ENCODE results near the gene BCAP29.

The BCAP29 gene

GRCh38 chr7:107591421-107591820, 11.4 kb downstream of the BCAP29 start:
- Histone ChIP-seq H3K9me3 (ENCODE audit: insufficient read depth, low read length) (no peaks in the 10 kb centered on the region), H3K27ac (ENCODE audit: low read depth, low read length) (no peak overlapping the region), H3F3A (ENCODE audit: insufficient read depth) (no peaks in the 10 kb centered on the region), H3K9ac (ENCODE audit: low read length) (no peak overlapping the region), H4K20me1 (ENCODE audit: low read depth, low read length) (peaks cover 9% of the 10 kb centered on the region; the same call in 1 of the 2 replicates), H3K9me2 (replicated peaks; ENCODE audit: insufficient read depth, low read length) (no peaks in the 10 kb centered on the region), H3K36me3 (ENCODE audit: low read length) (peaks cover 4% of the 10 kb centered on the region; the same call in 1 of the 2 replicates), H3K4me2 (ENCODE audit: low read depth, low read length, poor library complexity, severe bottlenecking) (no peak overlapping the region), H3K4me3 (ENCODE audit: insufficient read depth, low read length, poor library complexity, severe bottlenecking) (no peak overlapping the region), H3K79me2 (ENCODE audit: insufficient read depth, low read length) (no peaks in the 10 kb centered on the region), H3K27me3 (ENCODE audit: low read length) (no peaks in the 10 kb centered on the region), H2AFZ (ENCODE audit: low read depth, low read length, severe bottlenecking) (no peak overlapping the region)
- TF ChIP-seq EZH2phosphoT487 (conservative IDR thresholded peaks at IDR 0.05; ENCODE audit: low read length), result no peak
- TF ChIP-seq, protein P1, sequence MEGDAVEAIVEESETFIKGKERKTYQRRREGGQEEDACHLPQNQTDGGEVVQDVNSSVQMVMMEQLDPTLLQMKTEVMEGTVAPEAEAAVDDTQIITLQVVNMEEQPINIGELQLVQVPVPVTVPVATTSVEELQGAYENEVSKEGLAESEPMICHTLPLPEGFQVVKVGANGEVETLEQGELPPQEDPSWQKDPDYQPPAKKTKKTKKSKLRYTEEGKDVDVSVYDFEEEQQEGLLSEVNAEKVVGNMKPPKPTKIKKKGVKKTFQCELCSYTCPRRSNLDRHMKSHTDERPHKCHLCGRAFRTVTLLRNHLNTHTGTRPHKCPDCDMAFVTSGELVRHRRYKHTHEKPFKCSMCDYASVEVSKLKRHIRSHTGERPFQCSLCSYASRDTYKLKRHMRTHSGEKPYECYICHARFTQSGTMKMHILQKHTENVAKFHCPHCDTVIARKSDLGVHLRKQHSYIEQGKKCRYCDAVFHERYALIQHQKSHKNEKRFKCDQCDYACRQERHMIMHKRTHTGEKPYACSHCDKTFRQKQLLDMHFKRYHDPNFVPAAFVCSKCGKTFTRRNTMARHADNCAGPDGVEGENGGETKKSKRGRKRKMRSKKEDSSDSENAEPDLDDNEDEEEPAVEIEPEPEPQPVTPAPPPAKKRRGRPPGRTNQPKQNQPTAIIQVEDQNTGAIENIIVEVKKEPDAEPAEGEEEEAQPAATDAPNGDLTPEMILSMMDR (IDR thresholded peaks at IDR 0.05; ENCODE audit: insufficient read depth, low read length, poor library complexity, severe bottlenecking), result no peak

GRCh38 chr7:107592361-107593024, 12.4 kb downstream of the BCAP29 start:
- no peaks in the 10 kb centered on the region for H3K27me3 ChIP-seq (ENCODE audit: low read length)
- no peaks in the 10 kb centered on the region; the same call in 1 of the 2 replicates for H3K36me3 ChIP-seq (ENCODE audit: low read length)
- no peak overlapping the region for H3K27ac ChIP-seq (ENCODE audit: low read depth, low read length)
- H4K20me1 ChIP-seq (ENCODE audit: low read depth, low read length), result peaks cover 8% of the 10 kb centered on the region; the same call in 1 of the 2 replicates
- H3F3A ChIP-seq (ENCODE audit: insufficient read depth), result no peaks in the 10 kb centered on the region
- no peak overlapping the region for H2AFZ ChIP-seq (ENCODE audit: low read depth, low read length, severe bottlenecking)
- no peak overlapping the region for H3K9ac ChIP-seq (ENCODE audit: low read length)
- H3K9me2 ChIP-seq (replicated peaks; ENCODE audit: insufficient read depth, low read length), result no peaks in the 10 kb centered on the region
- H3K9me3 ChIP-seq (ENCODE audit: insufficient read depth, low read length), result no peaks in the 10 kb centered on the region
- no peaks in the 10 kb centered on the region for H3K79me2 ChIP-seq (ENCODE audit: insufficient read depth, low read length)
- H3K4me3 ChIP-seq (ENCODE audit: insufficient read depth, low read length, poor library complexity, severe bottlenecking), result no peak overlapping the region
- TF ChIP-seq EZH2phosphoT487 (conservative IDR thresholded peaks at IDR 0.05; ENCODE audit: low read length), result no peak
- TF ChIP-seq, protein P1 (IDR thresholded peaks at IDR 0.05; ENCODE audit: insufficient read depth, low read length, poor library complexity, severe bottlenecking), result no peak
- no peak overlapping the region for H3K4me2 ChIP-seq (ENCODE audit: low read depth, low read length, poor library complexity, severe bottlenecking)

- Histone ChIP-seq H3F3A (ENCODE audit: insufficient read depth) (no peaks in the 10 kb centered on the region), H3K9ac (ENCODE audit: low read length) (no peak overlapping the region), H3K4me3 (ENCODE audit: insufficient read depth, low read length, poor library complexity, severe bottlenecking) (no peak overlapping the region), H3K36me3 (ENCODE audit: low read length) (peaks cover 3% of the 10 kb centered on the region; the same call in 1 of the 2 replicates), H3K27me3 (ENCODE audit: low read length) (no peaks in the 10 kb centered on the region), H3K9me2 (replicated peaks; ENCODE audit: insufficient read depth, low read length) (no peaks in the 10 kb centered on the region), H3K9me3 (ENCODE audit: insufficient read depth, low read length) (no peaks in the 10 kb centered on the region), H3K27ac (ENCODE audit: low read depth, low read length) (no peak overlapping the region), H2AFZ (ENCODE audit: low read depth, low read length, severe bottlenecking) (no peak overlapping the region), H4K20me1 (ENCODE audit: low read depth, low read length) (0 out of 2 replicates have a peak, but pooled peaks cover 3% of the 10 kb centered on the region), H3K79me2 (ENCODE audit: insufficient read depth, low read length) (no peaks in the 10 kb centered on the region), H3K4me2 (ENCODE audit: low read depth, low read length, poor library complexity, severe bottlenecking) (no peak overlapping the region)
- no peak for TF ChIP-seq EZH2phosphoT487 (conservative IDR thresholded peaks at IDR 0.05; ENCODE audit: low read length)
- TF ChIP-seq, protein P1 (IDR thresholded peaks at IDR 0.05; ENCODE audit: insufficient read depth, low read length, poor library complexity, severe bottlenecking), result no peak
These were observed 13.0 kb downstream of the BCAP29 start for GRCh38 chr7:107593025-107593410.

Measured in SU-DHL-6 (cell line).